HEK293T (cell line): ENCODE measurements around the gene CCDC127.
"Not testable (repeated sequence)": the region's sequence is repeated elsewhere in the genome, so short reads cannot be mapped to it uniquely, and the experiment has no call there.

ENCODE experiments used
- CTCF ChIA-PET: fragments of 350-600 bp; formaldehyde crosslinking; extraction: SDS; loops from one replicate; lab custom pipeline; 2021; ENCODE audit warnings: antibody characterized with exemption, inconsistent platforms; lab: Yijun Ruan, JAX
- POLR2A ChIA-PET: fragments of 350-600 bp; formaldehyde crosslinking; extraction: SDS; loops from one replicate; lab custom pipeline; 2020; ENCODE audit warnings: antibody characterized with exemption, inconsistent platforms; lab: Yijun Ruan, JAX
- DNase-seq: peaks from one replicate; pipeline ENCODE4 v3.0.0; 2012; ENCODE audit warnings: mixed read lengths; ENCODE audit errors: extremely low spot score
- ARNT ChIP-seq: fragments of 450-650 bp; IDR thresholded peaks from 2 replicates; pipeline ENCODE4 v1.6.1; 2017; ENCODE audit warnings: mild to moderate bottlenecking
- BHLHE40 ChIP-seq: fragments of 450-650 bp; IDR thresholded peaks from 2 replicates; pipeline ENCODE4 v1.6.1; 2016; ENCODE audit warnings: mild to moderate bottlenecking, moderate library complexity, borderline replicate concordance
- CTBP1 ChIP-seq: fragments of 450-650 bp; IDR thresholded peaks from 2 replicates; pipeline ENCODE4 v1.6.1; 2016; ENCODE audit warnings: borderline replicate concordance
- ELF4 ChIP-seq: fragments of 450-650 bp; IDR thresholded peaks from 2 replicates; pipeline ENCODE4 v1.6.1; 2017; ENCODE audit warnings: antibody characterized with exemption
- FOXA1 ChIP-seq: fragments of 450-650 bp; IDR thresholded peaks from 2 replicates; pipeline ENCODE4 v1.6.1; 2016; ENCODE audit warnings: mild to moderate bottlenecking
- FOXK2 ChIP-seq: fragments of 450-650 bp; IDR thresholded peaks from 2 replicates; pipeline ENCODE4 v1.6.1; 2016; ENCODE audit warnings: mild to moderate bottlenecking
- FOXM1 ChIP-seq: fragments of 450-650 bp; IDR thresholded peaks from 2 replicates; pipeline ENCODE4 v1.6.1; 2017; ENCODE audit warnings: mild to moderate bottlenecking, borderline replicate concordance
- HDGF ChIP-seq: fragments of 450-650 bp; IDR thresholded peaks from 2 replicates; pipeline ENCODE4 v1.6.1; 2017; ENCODE audit warnings: antibody characterized with exemption, borderline replicate concordance
- L3MBTL2 ChIP-seq: fragments of 450-650 bp; conservative IDR thresholded peaks from 2 replicates; pipeline ENCODE4 v1.6.1; 2016; ENCODE audit warnings: mild to moderate bottlenecking
- LEF1 ChIP-seq: fragments of 450-650 bp; IDR thresholded peaks from 2 replicates; pipeline ENCODE4 v1.6.1; 2017; ENCODE audit warnings: mild to moderate bottlenecking, borderline replicate concordance
- NFRKB ChIP-seq: fragments of 450-650 bp; IDR thresholded peaks from 2 replicates; pipeline ENCODE4 v1.6.1; 2016; ENCODE audit warnings: mild to moderate bottlenecking, moderate library complexity
- SP1 ChIP-seq: fragments of 450-650 bp; IDR thresholded peaks from 2 replicates; pipeline ENCODE4 v1.6.1; 2017
- SUZ12 ChIP-seq: fragments of 450-650 bp; IDR thresholded peaks from 2 replicates; pipeline ENCODE4 v1.6.1; 2016; ENCODE audit warnings: mild to moderate bottlenecking
- TARDBP ChIP-seq: fragments of 450-650 bp; IDR thresholded peaks from 2 replicates; pipeline ENCODE4 v1.6.1; 2016
- ZNF384 ChIP-seq: fragments of 450-650 bp; IDR thresholded peaks from 2 replicates; pipeline ENCODE4 v1.6.1; 2016
- TF ChIP-seq, protein P1 (sequence below): fragments of 450-650 bp; IDR thresholded peaks from 2 replicates; pipeline ENCODE4 v1.6.1; 2016

Gene CCDC127

DNA sequence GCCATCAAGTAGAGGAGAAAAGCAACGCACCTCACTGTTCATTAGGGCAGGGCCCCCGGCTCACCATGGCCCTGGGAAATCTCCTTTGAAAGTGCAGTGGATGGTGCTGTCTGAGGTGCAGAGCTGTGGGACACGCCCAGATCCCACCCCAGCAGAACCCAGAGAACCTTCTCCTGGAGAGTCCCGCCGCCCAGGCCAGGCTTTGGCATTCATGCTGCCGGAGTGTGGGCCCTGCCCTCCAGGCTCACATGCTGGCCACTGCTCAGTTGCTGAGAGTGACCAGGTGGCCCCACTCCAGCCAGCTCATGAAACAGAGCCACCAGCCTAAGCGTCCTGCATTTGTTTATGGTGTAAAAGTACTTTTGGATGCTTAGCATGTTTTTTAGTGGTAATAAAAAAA, 50.4 kb downstream of the CCDC127 start:
- POLR2A ChIA-PET = no interaction called here
- CTCF ChIA-PET = no interaction called here

DNA sequence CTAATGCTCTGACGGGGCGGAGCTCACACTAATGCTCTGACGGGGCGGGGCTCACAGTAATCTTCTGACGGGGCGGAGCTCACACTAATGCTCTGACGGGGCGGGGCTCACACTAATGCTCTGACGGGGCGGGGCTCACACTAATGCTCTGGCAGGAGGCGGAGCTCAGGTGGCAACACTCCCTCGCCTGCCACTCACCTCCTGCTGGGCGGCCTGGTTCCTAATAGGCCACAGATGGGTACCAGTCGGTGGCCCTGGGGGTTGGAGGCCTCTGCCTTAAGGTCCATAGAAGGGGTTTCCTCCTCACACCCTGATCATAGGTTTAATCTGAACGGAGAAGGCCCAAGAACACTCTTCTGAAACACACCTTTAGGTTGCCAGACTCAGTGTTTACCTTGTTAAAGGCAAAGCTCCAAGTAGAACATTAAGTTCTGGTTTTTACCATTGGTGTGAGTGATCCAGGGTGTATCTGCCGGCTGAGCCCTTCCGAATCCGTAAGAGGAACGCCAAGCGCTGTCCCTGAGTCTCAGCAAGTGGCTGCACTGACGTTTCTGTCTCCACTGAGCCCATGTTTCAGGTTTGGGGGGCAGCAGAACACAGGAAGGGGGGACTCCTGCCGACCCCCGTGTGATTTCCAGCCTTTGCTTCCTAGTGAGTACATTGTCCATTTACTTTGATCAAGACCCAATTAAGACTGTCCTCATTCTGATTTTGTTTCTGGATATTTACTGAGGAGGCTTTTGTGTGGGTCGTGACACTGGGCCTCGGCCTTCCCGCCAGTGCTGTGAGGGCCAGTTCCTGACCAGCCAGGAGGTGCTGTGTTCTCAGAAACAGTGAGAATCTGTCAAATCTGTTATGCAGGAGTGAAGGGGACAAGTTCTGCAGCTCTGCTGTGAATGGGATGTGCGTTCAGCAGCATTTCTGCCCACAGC, 51.2 kb downstream of the CCDC127 start:
- DNase-seq = no peak
- TF ChIP-seq CTBP1 = no peak
- no peak for TF ChIP-seq FOXK2
- no peak for TF ChIP-seq HDGF
- ChIA-PET POLR2A (no interaction called here), CTCF (interaction anchor here (1.1 kb wide), 1 partner anchor 22 kb away, joined by 3 read pairs; no protein-coding TSS in a partner anchor)

More for the DNA sequence above, 50.4 kb downstream of the CCDC127 start:
- DNase-seq = no peak
- TF ChIP-seq, protein P1, sequence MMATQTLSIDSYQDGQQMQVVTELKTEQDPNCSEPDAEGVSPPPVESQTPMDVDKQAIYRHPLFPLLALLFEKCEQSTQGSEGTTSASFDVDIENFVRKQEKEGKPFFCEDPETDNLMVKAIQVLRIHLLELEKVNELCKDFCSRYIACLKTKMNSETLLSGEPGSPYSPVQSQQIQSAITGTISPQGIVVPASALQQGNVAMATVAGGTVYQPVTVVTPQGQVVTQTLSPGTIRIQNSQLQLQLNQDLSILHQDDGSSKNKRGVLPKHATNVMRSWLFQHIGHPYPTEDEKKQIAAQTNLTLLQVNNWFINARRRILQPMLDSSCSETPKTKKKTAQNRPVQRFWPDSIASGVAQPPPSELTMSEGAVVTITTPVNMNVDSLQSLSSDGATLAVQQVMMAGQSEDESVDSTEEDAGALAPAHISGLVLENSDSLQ = no peak
- TF ChIP-seq FOXA1 (no peak), SP1 (no peak), ELF4 (no peak)

DNA sequence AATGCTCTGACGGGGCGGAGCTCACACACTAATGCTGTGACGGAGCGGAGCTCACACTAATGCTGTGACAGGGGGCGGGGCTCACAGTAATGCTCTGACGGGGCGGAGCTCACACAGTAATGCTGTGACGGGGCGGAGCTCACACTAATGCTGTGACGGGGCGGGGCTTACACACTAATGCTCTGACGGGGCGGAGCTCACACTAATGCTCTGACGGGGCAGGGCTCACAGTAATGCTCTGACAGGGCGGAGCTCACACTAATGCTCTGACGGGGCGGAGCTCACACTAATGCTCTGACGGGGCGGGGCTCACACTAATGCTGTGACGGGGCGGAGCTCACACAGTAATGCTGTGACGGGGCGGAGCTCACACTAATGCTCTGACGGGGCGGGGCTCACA, 53.2 kb downstream of the CCDC127 start:
- CTCF ChIA-PET, DNase-seq, POLR2A ChIA-PET: not testable (repeated sequence)

DNA sequence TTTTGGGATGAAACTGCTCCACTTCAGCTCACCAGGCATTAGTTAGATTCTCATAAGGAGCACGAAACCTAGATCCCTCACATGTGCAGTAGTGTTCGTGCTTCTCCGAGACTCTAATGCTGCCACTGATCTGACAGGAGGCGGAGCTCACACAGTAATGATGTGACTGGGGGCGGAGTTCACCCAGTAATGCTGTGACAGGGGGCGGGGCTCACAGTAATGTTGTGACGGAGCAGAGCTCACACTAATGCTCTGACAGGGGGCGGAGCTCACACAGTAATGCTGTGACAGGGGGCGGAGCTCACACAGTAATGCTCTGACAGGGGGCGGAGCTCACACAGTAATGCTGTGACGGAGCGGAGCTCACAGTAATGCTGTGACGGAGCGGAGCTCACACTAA, 53.7 kb downstream of the CCDC127 start:
- no peak for DNase-seq
- ChIA-PET CTCF (no interaction called here), POLR2A (no interaction called here)
- no peak for TF ChIP-seq FOXK2

DNA sequence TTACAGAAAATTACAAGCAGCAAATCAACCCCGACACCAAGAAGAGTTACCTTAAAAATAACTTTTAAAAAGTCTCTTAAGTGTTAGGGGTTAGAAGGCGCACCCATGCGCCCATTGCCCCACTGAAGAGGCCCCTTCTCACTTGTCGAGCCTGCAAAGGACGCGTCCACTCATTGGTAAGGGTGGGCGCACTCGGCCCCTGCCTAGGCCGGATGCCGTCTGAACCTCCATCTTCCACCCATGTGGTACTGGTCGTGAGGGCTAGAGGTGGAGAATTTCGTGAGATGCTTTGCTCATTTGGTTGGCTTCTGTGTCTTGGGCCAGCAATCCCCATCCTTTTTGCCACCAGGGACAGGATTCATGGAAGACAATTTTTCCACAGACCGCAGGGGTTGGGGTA, 54.1 kb downstream of the CCDC127 start:
- CTCF ChIA-PET = no interaction called here
- POLR2A ChIA-PET = no interaction called here

DNA sequence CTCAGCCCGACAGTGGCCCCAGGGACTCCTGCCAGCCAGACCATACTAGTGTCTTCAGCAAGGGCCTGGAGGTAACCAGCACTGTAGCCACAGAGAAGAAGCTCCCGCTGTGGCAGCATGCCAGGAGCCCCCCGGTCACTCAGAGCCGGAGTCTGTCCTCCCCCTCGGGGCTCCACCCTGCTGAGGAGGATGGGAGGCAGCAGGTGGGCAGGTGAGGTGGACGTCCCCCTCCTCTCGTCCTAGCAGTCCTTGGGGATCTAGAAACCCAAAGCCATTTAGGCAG, 54.7 kb downstream of the CCDC127 start:
- CTCF ChIA-PET = no interaction called here
- no peak for DNase-seq
- POLR2A ChIA-PET = no interaction called here
- no peak for TF ChIP-seq L3MBTL2
- no peak for TF ChIP-seq ARNT
- TF ChIP-seq FOXM1 = no peak
- TF ChIP-seq ELF4 = no peak
- no peak for TF ChIP-seq SP1
- TF ChIP-seq SUZ12 = no peak
- no peak for TF ChIP-seq CTBP1
- TF ChIP-seq FOXK2 = no peak
- TF ChIP-seq LEF1 = no peak
- TF ChIP-seq BHLHE40 = no peak
- TF ChIP-seq, protein P1 = no peak
- no peak for TF ChIP-seq ZNF384
- no peak for TF ChIP-seq TARDBP
- TF ChIP-seq NFRKB = no peak
- TF ChIP-seq FOXA1 = no peak
- TF ChIP-seq HDGF = no peak

More for the DNA sequence above, 54.1 kb downstream of the CCDC127 start:
- TF ChIP-seq, protein P1 = no peak
- TF ChIP-seq TARDBP (no peak), NFRKB (no peak), LEF1 (no peak), SUZ12 (no peak), ZNF384 (no peak), FOXM1 (no peak), L3MBTL2 (no peak), SP1 (no peak), HDGF (no peak), FOXA1 (no peak), FOXK2 (no peak), ARNT (no peak), CTBP1 (no peak), ELF4 (no peak), BHLHE40 (no peak)
- DNase-seq = no peak

DNA sequence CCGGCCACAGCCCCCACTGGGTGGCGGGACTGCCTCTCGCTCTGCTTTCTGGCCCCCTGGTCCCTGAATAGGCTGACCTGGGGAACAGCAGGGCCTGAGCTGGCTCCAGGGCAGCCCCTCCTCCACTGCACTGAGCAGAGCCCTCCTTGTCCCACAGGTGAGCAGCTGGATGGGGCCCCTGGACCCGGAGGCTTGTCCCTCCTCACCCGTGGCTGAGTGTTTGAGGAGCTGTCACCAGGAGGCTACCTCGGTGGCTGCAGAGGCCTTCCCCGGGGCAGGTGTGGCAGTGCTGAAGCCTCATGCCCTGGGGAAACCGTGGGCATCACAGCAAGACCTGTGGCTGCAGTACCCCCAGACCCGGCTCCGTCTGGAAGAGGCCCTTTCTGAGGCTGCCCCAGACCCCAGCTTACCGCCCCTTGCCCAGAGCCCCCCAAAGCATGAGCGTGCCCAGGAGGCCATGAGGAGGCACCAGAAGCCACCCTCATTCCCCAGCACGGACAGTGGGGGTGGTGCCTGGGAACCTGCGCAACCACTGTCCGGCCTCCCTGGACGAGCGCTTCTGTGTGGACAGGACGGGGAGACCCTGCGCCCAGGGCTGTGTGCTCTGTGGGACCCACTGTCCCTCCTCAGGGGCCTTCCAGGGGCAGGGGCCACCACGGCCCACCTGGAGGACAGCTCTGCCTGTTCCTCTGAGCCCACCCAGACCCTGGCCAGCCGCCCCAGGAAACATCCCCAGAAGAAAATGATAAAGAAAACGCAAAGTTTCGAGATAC, 55.2 kb downstream of the CCDC127 start:
- no peak for TF ChIP-seq ARNT
- no peak for TF ChIP-seq LEF1
- TF ChIP-seq, protein P1 = no peak
- no peak for TF ChIP-seq FOXA1
- no peak for TF ChIP-seq TARDBP
- TF ChIP-seq SUZ12 = no peak
- no peak for TF ChIP-seq ZNF384
- no peak for TF ChIP-seq HDGF
- TF ChIP-seq L3MBTL2 = no peak
- no peak for TF ChIP-seq NFRKB
- ChIA-PET CTCF (no interaction called here), POLR2A (interaction anchor here (0.6 kb wide), 1 partner anchor 55 kb away, joined by 3 read pairs; the partner anchor contains the start of genes CCDC127 and SDHA)
- no peak for DNase-seq
